Measurements from ENCODE around the gene SLC22A2.

The SLC22A2 gene

DNA sequence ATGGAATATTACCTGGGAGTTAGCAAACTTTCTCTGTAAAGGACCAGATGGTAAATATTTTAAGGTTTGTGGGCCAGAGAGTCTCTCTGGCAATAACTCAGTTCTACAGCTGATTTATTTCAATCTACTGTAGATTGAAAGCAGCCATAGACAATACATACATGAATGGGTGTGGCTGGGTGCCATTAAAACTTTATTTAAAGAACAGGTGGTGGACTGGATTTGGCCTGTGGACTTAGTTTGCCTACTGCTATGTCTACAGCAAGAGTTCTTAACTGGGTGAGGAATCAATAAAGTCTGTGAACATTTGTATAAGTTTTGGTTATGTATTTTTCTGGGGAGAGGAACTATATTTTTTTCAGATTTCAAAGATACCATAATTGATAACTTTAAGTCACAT, 55.1 kb downstream of the SLC22A2 start:
- no peak for DNase-seq

DNA sequence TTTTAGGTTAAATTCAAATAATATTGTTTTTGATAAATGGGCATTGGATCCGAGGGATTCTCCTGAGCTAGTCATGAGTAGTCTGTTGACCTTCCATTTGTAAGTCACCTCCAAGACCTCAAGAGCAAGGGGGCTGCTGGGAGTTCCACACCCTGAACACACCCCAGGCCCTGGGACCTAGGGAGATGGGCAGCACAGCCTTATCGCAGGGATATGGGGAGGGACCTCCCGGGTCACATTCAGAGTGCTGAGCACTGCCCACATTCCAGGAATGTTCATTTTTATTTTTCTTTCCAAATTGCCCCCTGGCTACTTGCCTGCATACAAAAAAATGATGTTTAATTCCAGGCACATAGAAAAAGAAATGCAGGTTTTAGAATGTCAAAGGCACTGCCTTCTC, 55.5 kb downstream of the SLC22A2 start:
- no peak for DNase-seq

DNA sequence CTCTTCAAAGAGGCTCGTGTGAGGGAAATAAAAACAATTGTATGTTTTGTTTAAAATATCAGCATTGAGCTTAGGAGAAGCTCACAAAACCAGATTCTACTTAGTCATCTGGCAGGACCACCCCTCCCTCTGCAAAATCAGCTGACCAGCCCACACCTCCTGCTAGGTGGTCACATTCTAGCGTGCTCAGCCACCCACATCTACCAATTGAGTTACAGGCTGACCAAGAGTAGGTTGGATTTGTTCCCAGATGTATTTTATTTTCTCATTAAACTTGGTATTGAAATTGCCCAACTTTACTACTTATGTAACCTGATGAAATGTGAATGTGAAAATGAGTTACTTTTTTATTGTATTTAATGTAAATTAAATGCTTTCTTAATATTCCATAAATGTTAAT, 56.2 kb downstream of the SLC22A2 start:
- DNase-seq: no peak

DNA sequence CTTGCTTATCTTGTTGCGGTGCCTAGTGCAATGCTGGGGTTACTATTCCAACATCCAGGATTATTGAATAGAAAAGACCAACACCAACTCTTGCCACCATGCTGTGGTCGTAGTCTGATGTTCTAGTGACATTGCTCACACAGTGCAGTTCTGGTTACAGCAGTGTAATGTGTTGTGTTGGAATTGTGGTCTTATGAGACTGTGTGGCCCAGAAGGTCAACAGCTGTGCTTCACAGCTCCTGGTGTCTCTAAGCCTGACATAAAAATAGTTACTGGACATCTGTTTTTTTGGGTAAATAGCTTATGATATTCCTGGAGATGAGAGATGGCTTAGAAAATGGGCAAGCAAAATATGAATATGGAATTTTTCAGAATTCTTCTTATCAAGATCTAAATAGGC, 57.6 kb downstream of the SLC22A2 start:
- no peak for DNase-seq

DNA sequence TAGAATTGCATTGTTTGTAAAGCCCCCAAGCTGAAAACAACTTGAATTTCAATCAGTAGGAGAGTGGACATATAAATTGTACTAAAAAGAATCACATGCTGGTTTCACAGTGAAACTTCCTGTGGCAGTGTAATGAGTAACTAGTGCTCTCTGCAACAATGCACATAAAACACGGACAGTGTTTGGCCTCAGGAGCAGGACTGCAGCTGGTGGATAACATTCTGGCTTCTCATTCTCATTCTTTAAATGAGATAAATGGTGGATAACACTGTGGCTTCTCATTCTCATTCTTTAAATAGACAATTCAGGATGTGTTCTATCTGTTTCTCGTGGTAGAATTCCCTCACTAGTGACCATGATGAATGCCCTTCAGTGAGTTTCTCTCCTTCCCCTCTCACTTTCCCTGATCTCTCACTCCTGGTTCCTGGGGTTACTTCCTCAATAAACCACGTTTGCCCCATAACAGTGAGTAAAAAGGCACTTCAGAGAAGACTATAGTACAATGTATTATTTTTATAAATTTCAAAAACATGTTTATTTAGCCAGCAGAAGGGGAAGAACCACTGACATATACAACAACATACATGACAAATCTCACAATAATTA, 59.9 kb downstream of the SLC22A2 start:
- no peak for DNase-seq

DNA sequence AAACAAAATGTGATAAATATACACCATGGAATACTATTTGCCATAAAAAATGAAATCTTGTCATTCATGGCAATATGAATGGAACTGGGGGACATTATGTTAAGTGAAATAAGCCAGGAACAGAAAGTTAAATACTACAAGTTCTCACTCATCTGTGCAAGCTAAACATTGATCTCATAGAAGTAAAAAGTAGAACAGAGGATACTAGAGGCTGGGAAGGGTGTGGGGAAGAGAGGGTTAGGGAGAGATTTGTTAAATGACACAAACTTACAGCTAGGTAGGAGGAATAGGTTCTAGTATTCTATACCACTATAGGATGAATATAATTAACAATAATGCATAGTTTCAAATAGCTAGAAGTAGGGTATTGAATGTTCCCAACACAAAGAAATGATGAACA, 61.0 kb downstream of the SLC22A2 start:
- no peak for DNase-seq

DNA sequence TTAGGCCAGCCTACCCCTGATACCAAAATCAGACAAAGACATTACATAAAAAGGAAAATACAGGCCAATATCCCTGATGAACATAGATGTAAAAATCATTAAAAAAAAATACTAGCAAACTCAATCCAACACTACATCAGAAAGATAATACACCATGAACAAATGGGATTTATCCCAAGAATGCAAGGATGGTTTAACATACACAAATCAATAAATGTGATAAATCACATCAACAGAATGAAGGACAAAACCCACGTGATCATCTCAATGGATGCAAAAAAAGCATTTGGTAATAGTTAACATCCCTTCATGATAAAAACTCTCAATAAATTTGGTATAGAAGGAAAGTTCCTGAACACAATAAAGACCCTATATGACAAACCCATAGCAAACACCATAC, 63.8 kb downstream of the SLC22A2 start:
- DNase-seq: no peak

DNA sequence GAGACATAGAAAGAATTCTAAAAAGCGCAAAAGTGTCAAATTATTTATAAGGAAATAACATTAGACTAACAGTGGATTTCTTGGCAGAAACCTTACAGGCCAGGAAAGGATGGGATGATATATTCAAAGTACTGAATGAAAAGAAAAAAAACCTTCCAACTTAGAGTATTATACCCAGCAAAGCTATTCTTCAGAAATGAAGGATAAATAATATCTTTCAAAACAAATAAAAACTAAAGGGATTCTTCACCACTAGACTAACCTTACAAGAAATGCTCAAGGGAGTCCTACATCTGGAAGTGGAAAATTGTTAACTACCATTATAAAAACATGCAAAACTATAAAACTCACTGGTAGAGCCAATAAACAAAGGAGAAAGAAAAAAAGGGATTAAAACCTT, 65.8 kb downstream of the SLC22A2 start:
- no peak for DNase-seq

DNA sequence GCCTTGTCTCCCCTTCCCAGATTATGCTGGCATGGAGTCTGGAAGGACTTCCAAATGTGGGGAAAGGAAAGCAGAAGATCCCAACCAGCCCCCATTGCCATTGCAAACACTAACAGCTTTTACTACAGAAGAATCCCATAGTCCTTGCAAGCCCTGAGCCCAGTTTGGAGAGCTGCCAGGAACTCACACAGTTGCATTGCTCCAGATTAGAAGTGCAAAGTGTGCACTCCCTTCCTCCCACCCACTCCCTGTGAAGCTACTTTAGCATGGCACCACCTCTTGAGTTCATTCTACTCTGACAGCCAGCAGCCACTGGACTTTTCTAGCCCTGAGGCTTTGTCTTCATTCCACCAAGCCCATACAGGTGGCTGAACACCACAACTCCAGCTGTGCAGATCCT, 67.6 kb downstream of the SLC22A2 start:
- no peak for DNase-seq

DNA sequence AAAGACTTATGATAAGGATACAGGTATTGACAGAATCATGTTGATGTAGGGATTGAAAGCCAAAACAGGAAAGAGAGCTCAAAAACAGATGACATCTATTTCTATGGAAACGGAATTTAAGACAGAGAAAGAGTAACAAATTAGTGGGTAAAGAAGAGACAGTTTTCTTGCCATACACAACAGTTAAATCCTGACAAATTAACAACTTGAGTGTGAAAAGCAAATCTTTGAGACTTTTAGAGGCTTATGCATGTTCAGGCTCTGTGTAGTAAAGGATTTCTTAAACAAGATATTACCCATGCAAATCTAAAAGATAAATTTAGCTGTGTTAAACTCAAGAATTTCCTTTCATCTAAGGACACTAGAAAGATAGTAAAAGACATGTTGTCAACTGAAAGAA, 68.5 kb downstream of the SLC22A2 start:
- no peak for DNase-seq

DNA sequence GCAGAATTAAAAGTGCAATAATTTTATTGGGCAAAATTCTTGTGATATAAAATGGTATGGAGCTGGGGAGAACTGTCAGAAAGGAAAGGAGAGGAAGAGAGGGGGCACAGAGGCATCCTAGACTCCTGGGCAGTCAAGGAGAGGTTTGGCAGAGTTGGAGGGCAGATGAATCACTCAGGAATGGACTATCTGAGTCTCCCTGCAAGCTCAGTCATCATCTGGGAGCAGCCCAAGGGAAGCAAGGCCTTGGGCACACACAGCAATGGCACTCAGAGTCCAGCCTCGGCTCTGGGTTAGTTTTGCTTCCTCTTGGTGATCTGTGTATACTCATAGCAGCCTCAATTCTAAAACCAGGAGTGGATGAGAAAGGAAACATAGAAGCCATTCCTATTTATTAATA, 69.8 kb downstream of the SLC22A2 start:
- DNase-seq: no peak

DNA sequence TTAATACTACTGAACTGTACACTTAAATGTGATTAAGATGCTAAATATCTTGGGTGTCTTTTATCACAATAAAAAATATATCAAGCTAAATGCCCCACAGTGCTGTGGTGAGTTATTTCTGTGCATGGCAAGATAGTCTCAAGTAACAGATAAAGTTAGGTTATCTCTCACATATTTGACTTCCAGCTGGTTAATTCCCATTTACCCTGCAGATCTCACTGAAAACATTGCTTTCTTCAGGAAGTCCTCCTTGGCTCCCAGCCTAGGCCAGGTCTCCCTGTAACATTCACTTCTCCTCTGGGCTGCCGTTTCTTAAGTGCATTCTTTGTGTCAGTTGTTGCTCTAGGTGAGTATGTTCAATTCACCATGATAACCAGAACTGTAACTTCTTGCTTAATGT, 77.9 kb downstream of the SLC22A2 start:
- no peak for DNase-seq

DNA sequence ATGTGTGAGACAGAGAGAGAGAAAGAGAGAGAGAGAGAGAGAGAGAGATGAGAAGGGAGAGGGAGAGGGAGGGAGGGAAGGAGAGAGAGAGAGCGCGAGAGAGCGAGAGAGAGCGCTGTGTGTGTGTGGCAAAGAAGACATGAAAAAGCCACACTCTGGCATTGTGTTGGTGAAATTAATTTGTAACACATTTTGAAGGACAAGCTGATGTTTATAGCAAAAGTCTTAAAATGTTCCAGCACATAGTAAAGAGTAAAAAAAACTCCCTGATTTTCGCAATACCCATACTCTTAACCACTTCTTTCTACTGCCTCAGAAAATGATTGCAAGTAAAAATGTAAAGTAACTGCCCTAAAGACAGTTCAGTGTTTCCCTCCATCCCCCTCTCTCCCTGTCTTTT, 80.3 kb downstream of the SLC22A2 start:
- no peak for DNase-seq

DNA sequence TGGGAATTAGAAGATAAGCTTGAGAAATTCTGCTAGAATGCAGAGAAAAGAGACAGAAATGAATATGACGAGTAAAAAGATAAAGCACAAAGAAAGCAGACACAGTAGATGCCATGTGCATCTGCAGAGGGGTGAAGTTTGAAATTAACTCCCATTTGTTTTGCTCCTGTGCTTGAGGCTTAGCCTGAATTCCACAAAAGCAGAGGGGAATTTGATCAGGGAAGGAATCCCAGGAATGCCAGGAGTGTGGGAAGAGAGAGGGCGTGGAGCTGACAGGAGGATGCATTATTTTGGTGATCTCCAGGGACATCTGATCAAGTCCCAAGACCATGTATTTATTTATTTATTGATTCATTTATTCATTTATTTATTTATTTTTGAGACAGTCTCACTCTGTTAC, 81.4 kb downstream of the SLC22A2 start:
- no peak for DNase-seq

DNA sequence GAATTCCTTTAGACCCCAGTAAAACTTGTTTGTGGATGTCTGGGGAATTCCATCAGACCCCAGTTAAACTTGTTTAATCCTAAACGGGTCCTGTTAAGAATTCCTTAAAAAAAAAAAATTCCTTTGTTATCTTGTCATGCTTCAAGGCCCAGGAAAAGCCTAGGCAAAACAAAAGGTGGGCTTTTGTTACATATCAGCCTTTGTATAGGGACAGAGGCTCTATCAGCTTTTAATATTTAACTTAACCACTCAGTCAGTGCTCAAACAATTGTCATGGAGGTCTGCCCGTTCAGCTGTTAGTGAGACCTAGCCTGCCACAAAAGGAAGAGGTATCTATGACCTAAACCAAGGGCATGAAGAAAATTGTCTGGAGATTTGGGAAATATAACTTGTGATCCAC, 83.9 kb downstream of the SLC22A2 start:
- no peak for DNase-seq

DNA sequence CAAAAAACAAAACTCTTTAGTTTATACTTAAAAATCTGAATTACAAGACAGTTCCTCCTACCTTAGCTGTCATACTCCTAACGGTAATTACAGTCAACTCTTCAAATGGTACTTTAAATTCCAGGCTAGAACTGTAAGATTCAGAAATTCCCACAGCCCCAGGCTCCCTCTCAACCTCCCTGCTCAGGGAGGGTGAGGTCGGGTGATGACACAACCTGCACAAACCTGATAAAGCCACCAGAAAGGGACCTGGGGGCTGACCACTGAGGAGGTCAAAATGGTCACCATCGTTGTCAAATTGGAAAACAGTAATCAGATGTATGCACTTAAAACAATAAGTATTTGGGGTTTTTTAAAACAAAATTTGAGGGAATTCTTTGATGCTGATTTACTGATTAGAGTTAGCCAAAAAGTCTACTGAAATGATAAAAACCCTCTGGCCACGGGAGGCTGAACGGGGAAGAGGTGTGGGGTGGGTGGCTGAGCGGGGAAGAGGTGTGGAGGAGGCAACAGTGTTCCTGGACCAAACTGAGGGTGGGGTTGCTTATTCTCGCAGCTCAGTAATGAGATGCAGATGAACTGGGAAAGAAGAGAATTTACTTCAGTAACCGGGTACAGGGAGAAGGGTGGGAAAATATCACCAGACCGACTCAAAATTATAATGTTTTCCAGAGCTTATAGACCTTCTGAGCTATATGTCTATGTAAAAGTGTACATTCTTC, 84.7 kb downstream of the SLC22A2 start:
- DNase-seq: no peak

DNA sequence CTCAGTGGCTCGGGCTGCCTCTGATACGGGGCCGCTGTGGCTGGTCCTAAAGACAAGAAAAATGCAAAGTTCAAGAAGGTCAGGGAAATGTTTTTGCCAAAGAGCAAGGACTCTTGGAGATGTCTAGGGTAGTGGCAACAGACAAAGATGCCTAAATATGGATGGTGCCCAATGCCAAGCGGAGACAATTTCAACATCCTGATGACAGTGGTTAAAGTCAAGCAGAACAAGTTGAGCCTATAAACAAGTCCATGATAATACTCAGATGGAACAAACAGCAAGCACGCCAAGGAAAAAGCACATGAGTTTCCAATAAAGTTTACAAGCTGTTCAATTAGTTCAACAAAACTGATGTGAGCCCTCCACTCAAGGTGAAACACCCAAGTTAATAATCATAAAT, 85.9 kb downstream of the SLC22A2 start:
- DNase-seq: no peak

DNA sequence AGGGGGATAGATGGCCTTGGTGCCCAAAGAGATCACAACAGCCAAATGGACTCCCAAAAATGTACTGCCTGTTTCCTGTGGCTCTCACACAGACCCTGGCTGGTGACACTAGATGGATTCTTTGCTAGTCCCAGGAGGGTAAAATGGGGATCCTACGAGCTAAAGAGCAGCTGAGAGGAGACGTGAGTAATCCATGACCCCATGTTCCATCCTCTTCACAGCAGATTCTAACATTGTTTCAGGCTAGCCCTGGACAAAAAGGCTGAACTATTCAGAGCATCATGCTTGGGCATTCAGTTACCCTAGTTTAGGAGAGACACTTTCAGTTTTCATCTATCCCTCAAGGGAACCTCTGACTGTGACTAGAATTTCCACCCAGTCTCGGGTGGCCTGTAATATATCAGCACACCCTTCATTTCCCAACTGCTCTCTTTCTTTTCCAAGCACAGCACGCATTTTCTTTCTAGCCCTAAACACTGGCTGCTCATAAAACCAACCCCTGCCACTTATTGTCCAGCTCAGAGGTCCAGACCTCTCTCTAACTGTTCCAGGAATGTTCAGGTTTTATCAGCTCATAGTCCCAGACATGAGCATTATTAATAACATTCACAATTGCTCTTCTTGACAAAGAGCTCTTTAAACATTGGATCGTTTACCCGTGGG, 88.5 kb downstream of the SLC22A2 start:
- no peak for DNase-seq

DNA sequence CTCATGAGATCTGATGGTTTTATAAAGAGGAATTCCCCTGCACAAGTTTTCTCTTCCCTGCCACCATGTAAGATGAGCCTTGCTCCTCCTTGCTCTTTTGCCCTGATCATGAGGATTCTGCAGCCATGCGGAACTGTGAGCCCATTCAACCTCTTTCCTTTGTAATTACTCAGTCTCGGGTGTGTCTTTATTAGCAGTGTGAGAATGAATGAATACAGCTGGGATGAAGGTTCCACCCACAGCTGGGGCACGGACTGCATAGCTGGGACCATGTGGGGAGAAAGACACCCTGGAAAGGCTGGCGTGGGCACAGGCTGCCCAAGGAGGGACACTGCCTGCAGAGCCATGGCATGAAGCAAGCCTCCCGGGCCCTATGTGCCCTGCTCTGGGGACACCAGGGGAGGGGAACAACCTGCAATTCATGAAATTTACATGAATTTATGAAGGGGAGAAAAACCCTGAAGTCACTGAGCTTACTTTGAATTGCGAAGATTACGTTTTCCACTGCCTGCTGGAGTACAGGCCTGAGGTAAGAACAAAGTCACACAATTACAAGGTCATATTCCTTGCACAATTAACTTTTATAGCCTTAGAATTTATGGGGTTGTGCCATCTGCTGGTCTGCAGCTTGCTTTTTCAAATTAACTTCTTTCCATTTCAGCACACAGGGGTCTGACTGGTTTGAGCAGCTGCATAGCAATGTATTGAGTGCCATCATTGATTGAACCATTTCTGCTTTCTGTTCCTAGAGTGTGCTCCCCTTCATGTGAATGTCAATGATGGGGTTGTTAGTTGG, 90.8 kb downstream of the SLC22A2 start:
- no peak for DNase-seq

All from amniotic stem cell (primary cell).